H1 (cell line): ENCODE data around the gene TBC1D22B. TPM values are rescaled to one million over a fixed set of nuclear protein-coding genes. Genes with fewer than 3 reads are reported as not detected.

ENCODE experiments used
- CTCF ChIA-PET: fragments of 300-600 bp; sonication (Branson Sonifier 250); formaldehyde crosslinking; loops from one replicate; lab custom pipeline; 2021; ENCODE audit not compliant: partially characterized antibody; lab: Charles Lee
- POLR2A ChIA-PET: fragments of 300-600 bp; sonication (Branson Sonifier 250); formaldehyde crosslinking; loops from one replicate; lab custom pipeline; 2021; ENCODE audit warnings: inconsistent platforms; ENCODE audit not compliant: partially characterized antibody; lab: Charles Lee
- DNase-seq, 2 experiments: peaks; one replicate each; pipeline versions ENCODE4 v3.0.0 to v3.0.0-alpha.2; 2010 to 2022; ENCODE audit warnings: low spot score in 2 of 2, low read depth in 1 of 2, mixed read lengths in 1 of 2
- FAIRE-seq: peaks from 2 replicates; lab custom pipeline; 2011; peaks lifted over from hg19 to GRCh38; lab: Jason Lieb, UNC
- H2AFZ ChIP-seq: 2 replicates; pipeline ENCODE4 v1.8.1; 2012; ENCODE audit warnings: low read length, inconsistent platforms
- H2AK5ac ChIP-seq: 2 replicates; pipeline ENCODE4 v1.6.1; 2013; ENCODE audit warnings: low read depth, low read length
- H2BK120ac ChIP-seq: replicated peaks from 2 replicates; pipeline ENCODE3; 2013; ENCODE audit warnings: low read depth, low read length, inconsistent platforms
- H2BK12ac ChIP-seq: 2 replicates; pipeline ENCODE4 v1.6.1; 2013; ENCODE audit warnings: low read depth, low read length
- H2BK15ac ChIP-seq: 2 replicates; pipeline ENCODE4 v1.6.1; 2013; ENCODE audit warnings: low read length
- H2BK20ac ChIP-seq: 2 replicates; pipeline ENCODE4 v1.6.1; 2013; ENCODE audit warnings: low read length
- H2BK5ac ChIP-seq: 2 replicates; pipeline ENCODE4 v1.6.1; 2013; ENCODE audit warnings: low read depth, low read length
- H3K14ac ChIP-seq: 2 replicates; pipeline ENCODE4 v1.6.1; 2013; ENCODE audit warnings: inconsistent platforms; ENCODE audit not compliant: insufficient read length
- H3K18ac ChIP-seq: 2 replicates; pipeline ENCODE4 v1.6.1; 2013; ENCODE audit warnings: low read length; ENCODE audit errors: extremely low read depth
- H3K23ac ChIP-seq: 2 replicates; pipeline ENCODE4 v1.6.1; 2013; ENCODE audit warnings: inconsistent platforms; ENCODE audit not compliant: insufficient read length
- H3K23me2 ChIP-seq: 2 replicates; pipeline ENCODE4 v1.6.1; 2013; ENCODE audit warnings: low read depth, low read length
- H3K27ac ChIP-seq: 2 replicates; pipeline ENCODE4 v1.6.1; 2011; ENCODE audit warnings: low read depth, low read length, inconsistent platforms
- H3K27me3 ChIP-seq, 4 experiments: replicated peaks in 1 of 4; 1 replicate in 1 of 4; 2 replicates in 3 of 4; pipeline versions ENCODE4 v1.6.1 to v1.8.1; 2011 to 2013; ENCODE audit warnings: low read length in 3 of 4, mild to moderate bottlenecking in 3 of 4, inconsistent platforms in 2 of 4, mixed read lengths in 2 of 4, moderate library complexity in 1 of 4; ENCODE audit not compliant: control insufficient read depth in 3 of 4, insufficient read depth in 3 of 4; ENCODE audit errors: extremely low read depth in 1 of 4
- H3K36me3 ChIP-seq, 4 experiments: 2 replicates each; pipeline versions ENCODE4 v1.6.1 to v1.8.1; 2011 to 2013; ENCODE audit warnings: mild to moderate bottlenecking in 4 of 4, low read length in 3 of 4, moderate library complexity in 2 of 4, control low read depth in 1 of 4, inconsistent platforms in 1 of 4; ENCODE audit not compliant: insufficient read depth in 4 of 4, control insufficient read depth in 2 of 4
- H3K4ac ChIP-seq: replicated peaks from 2 replicates; pipeline ENCODE3; 2013; ENCODE audit warnings: low read length, low read depth, mixed read lengths, inconsistent platforms; ENCODE audit not compliant: insufficient read length
- H3K4me1 ChIP-seq, 4 experiments: replicated peaks in 1 of 4; 1 replicate in 1 of 4; 2 replicates in 3 of 4; pipeline versions ENCODE4 v1.6.1 to v1.8.1; 2011 to 2013; ENCODE audit warnings: low read length in 3 of 4, inconsistent platforms in 2 of 4, mixed read lengths in 1 of 4; ENCODE audit not compliant: insufficient read depth in 4 of 4, control insufficient read depth in 3 of 4
- H3K4me2 ChIP-seq, 2 experiments: 2 replicates each; pipeline versions ENCODE4 v1.6.1 to v1.8.1; 2011 to 2013; ENCODE audit warnings: low read depth in 2 of 2, low read length in 2 of 2, control low read depth in 1 of 2, inconsistent platforms in 1 of 2, mild to moderate bottlenecking in 1 of 2; ENCODE audit not compliant: insufficient read depth in 1 of 2
- H3K4me3 ChIP-seq, 4 experiments: fragments of 200-600, 300-600 bp in 1 of 4; sonication (generic), shearing (Covaris generic), sonication (Bioruptor Twin) in 1 of 4; 2 replicates each; pipeline versions ENCODE4 v1.5.1 to v1.8.1; 2011 to 2016; ENCODE audit warnings: low read length in 4 of 4, low read depth in 3 of 4, control low read depth in 2 of 4, inconsistent platforms in 2 of 4, mild to moderate bottlenecking in 2 of 4, mixed read lengths in 1 of 4, moderate library complexity in 1 of 4; ENCODE audit not compliant: insufficient read depth in 2 of 4; ENCODE audit errors: extremely low read depth in 1 of 4
- H3K56ac ChIP-seq: replicated peaks from 2 replicates; pipeline ENCODE3; 2013; ENCODE audit warnings: low read depth, mild to moderate bottlenecking, mixed read lengths, low read length, inconsistent platforms; ENCODE audit not compliant: insufficient read length
- H3K79me1 ChIP-seq: 2 replicates; pipeline ENCODE4 v1.6.1; 2013; ENCODE audit warnings: low read depth, low read length, control low read depth
- H3K79me2 ChIP-seq, 2 experiments: 2 replicates each; pipeline versions ENCODE4 v1.6.1 to v1.8.1; 2012 to 2013; ENCODE audit warnings: low read length in 2 of 2, mild to moderate bottlenecking in 2 of 2, inconsistent platforms in 1 of 2; ENCODE audit not compliant: insufficient read depth in 2 of 2, control insufficient read depth in 1 of 2
- H3K9ac ChIP-seq, 4 experiments: replicated peaks in 1 of 4; 1 replicate in 1 of 4; 2 replicates in 3 of 4; pipeline versions ENCODE4 v1.6.1 to v1.8.1; 2011 to 2013; ENCODE audit warnings: low read depth in 3 of 4, low read length in 3 of 4, control low read depth in 2 of 4, mild to moderate bottlenecking in 2 of 4, moderate library complexity in 2 of 4, inconsistent platforms in 1 of 4; ENCODE audit errors: extremely low read depth in 1 of 4
- H3K9me3 ChIP-seq, 2 experiments: 2 replicates each; pipeline versions ENCODE4 v1.6.1 to v1.8.1; 2012 to 2013; ENCODE audit warnings: mild to moderate bottlenecking in 2 of 2, moderate library complexity in 2 of 2, control low read depth in 1 of 2, inconsistent platforms in 1 of 2, low read depth in 1 of 2, low read length in 1 of 2, mixed read lengths in 1 of 2; ENCODE audit not compliant: insufficient read depth in 2 of 2
- H4K20me1 ChIP-seq, 2 experiments: replicated peaks in 1 of 2; 2 replicates each; pipeline versions ENCODE3 to v1.8.1; 2011 to 2013; ENCODE audit warnings: inconsistent platforms in 2 of 2, low read length in 2 of 2, mild to moderate bottlenecking in 1 of 2; ENCODE audit not compliant: insufficient read depth in 2 of 2, control insufficient read depth in 1 of 2
- H4K5ac ChIP-seq: 2 replicates; pipeline ENCODE4 v1.6.1; 2013; ENCODE audit warnings: low read length, low read depth, mixed read lengths, inconsistent platforms; ENCODE audit not compliant: insufficient read length
- H4K8ac ChIP-seq: 2 replicates; pipeline ENCODE4 v1.8.0; 2013; ENCODE audit warnings: mild to moderate bottlenecking, moderate library complexity, low read length, inconsistent platforms; ENCODE audit not compliant: insufficient read depth; ENCODE audit errors: extremely low read depth
- H4K91ac ChIP-seq: replicated peaks from 2 replicates; pipeline ENCODE3; 2013; ENCODE audit warnings: low read length, mixed read lengths, inconsistent platforms; ENCODE audit not compliant: insufficient read length
- ASH2L ChIP-seq: fragments of 200-600, 300-600 bp; sonication (generic); IDR thresholded peaks from one replicate; pipeline ENCODE4 v1.7.1; 2017; ENCODE audit warnings: low read length
- ATF2 ChIP-seq: IDR thresholded peaks from 2 replicates; pipeline ENCODE4 v1.6.1; 2012; ENCODE audit warnings: low read length, inconsistent platforms
- ATF3 ChIP-seq: IDR thresholded peaks from 2 replicates; pipeline ENCODE4 v1.6.1; 2011; ENCODE audit warnings: low read depth, mild to moderate bottlenecking, low read length; ENCODE audit not compliant: insufficient read depth
- CTBP2 ChIP-seq: IDR thresholded peaks from 2 replicates; pipeline ENCODE4 v1.7.0; 2011; ENCODE audit warnings: borderline replicate concordance, mild to moderate bottlenecking, moderate library complexity, mixed read lengths, low read length; ENCODE audit not compliant: insufficient read depth, insufficient read length
- JUN ChIP-seq: IDR thresholded peaks from 2 replicates; pipeline ENCODE4 v1.6.1; 2011; ENCODE audit warnings: low read depth, mild to moderate bottlenecking, improper control_type of control experiment, low read length
- JUND ChIP-seq: IDR thresholded peaks from 2 replicates; pipeline ENCODE4 v1.6.1; 2011; ENCODE audit warnings: mild to moderate bottlenecking, improper control_type of control experiment, low read length
- POLR2AphosphoS5 ChIP-seq: IDR thresholded peaks from 2 replicates; pipeline ENCODE4 v1.6.1; 2011; ENCODE audit warnings: low read depth, low read length
- POU5F1 ChIP-seq: IDR thresholded peaks from 2 replicates; pipeline ENCODE4 v1.6.1; 2011; ENCODE audit warnings: low read depth, mild to moderate bottlenecking, low read length, moderate library complexity
- RBBP5 ChIP-seq: IDR thresholded peaks from 2 replicates; pipeline ENCODE4 v1.7.1; 2012; ENCODE audit warnings: low read depth, mild to moderate bottlenecking, inconsistent platforms, low read length, moderate library complexity, borderline replicate concordance
- SIRT6 ChIP-seq: IDR thresholded peaks from one replicate; pipeline ENCODE4 v1.7.1; 2012; ENCODE audit warnings: low read length, inconsistent platforms
- SP2 ChIP-seq: IDR thresholded peaks from 2 replicates; pipeline ENCODE4 v1.6.1; 2012; ENCODE audit warnings: mild to moderate bottlenecking, low read length, inconsistent platforms
- SP4 ChIP-seq: IDR thresholded peaks from 2 replicates; pipeline ENCODE4 v1.6.1; 2012; ENCODE audit warnings: low read length, inconsistent platforms
- SRF ChIP-seq: IDR thresholded peaks from 2 replicates; pipeline ENCODE4 v1.6.1; 2011; ENCODE audit warnings: mild to moderate bottlenecking, low read depth, low read length, moderate library complexity
- TCF12 ChIP-seq: IDR thresholded peaks from 2 replicates; pipeline ENCODE4 v1.6.1; 2011; ENCODE audit warnings: low read depth, mild to moderate bottlenecking, low read length
- WGBS, 2 experiments: shearing (Covaris generic) in 1 of 2; methylation state at CpG; one replicate each; pipeline versions ENCODE4 v1.1.6 to v1.1.7; 2013 to 2015; ENCODE audit warnings: low lambda C conversion rate in 2 of 2, mixed read lengths in 2 of 2, inconsistent platforms in 1 of 2, low coverage in 1 of 2, missing lambda C conversion rate in 1 of 2; ENCODE audit not compliant: insufficient replicate concordance in 2 of 2, insufficient coverage in 1 of 2, insufficient read length in 1 of 2; ENCODE audit errors: extremely low coverage in 1 of 2, missing lambda C conversion rate in 1 of 2; 5-methylcytosine and 5-hydroxymethylcytosine counted together
- polyA plus RNA-seq, 7 experiments: library from polyadenylated mRNA; depleted of rRNA in 3 of 7; stranded (reverse) in 5 of 7; unstranded in 2 of 7; fragments of >200 nt in 5 of 7; fragments of 200-250 nt in 2 of 7; gene quantifications; 1 replicate in 5 of 7; 2 replicates in 1 of 7; 4 replicates in 1 of 7; pipeline versions ENCODE4 v1.2.1 to v1.2.3, GENCODE V29; 2011 to 2013; ENCODE audit warnings: missing spikeins in 2 of 7, mixed read lengths in 2 of 7
- total RNA-seq: library from RNA; stranded (reverse); fragmentation: NEBNext Ultra II Directional; extraction: Animal tissue kit (Norgen Biotek cat#: 25700); gene quantifications from 2 replicates; pipeline ENCODE4 v1.2.1, GENCODE V29; 2021

The TBC1D22B gene
- total and polyA plus RNA-seq, 2 of the 8 experiments (the other 6 are each of a cell fraction or from before 2014, with no cell fraction given), result 10.1 to 17.4 TPM

- H3K36me3 ChIP-seq, result no peaks in the 10 kb centered on the region
- H4K8ac ChIP-seq, result no peak overlapping the region
- H2BK120ac ChIP-seq, result no peak overlapping the region
- no peaks in the 10 kb centered on the region for H3K79me2 ChIP-seq
- no peak overlapping the region for H3K4me3 ChIP-seq
- H3K4ac ChIP-seq, result no peak overlapping the region
- H3K4me2 ChIP-seq, result no peak overlapping the region
- no peak overlapping the region for H3K14ac ChIP-seq
- no peak overlapping the region for H2AFZ ChIP-seq
- H2BK20ac ChIP-seq, result no peak overlapping the region
- no peaks in the 10 kb centered on the region for H3K4me1 ChIP-seq
- FAIRE-seq, result no peak
- no peak overlapping the region for H3K9ac ChIP-seq
- H3K27me3 ChIP-seq, result no peaks in the 10 kb centered on the region
- H4K5ac ChIP-seq, result no peak overlapping the region
- H3K23me2 ChIP-seq, result no peaks in the 10 kb centered on the region
- WGBS, 2 experiments, result 90% methylated on average over 4 of the region's 4 CpGs; no CpG with 5 or more reads in 1 of the 2 experiments
- no peak for DNase-seq
- no peak overlapping the region for H3K18ac ChIP-seq
- no peak overlapping the region for H4K91ac ChIP-seq
- H3K9me3 ChIP-seq, result no peaks in the 10 kb centered on the region
- no peak overlapping the region for H3K27ac ChIP-seq
- no peak overlapping the region for H2AK5ac ChIP-seq
- H2BK5ac ChIP-seq, result no peak overlapping the region
- H4K20me1 ChIP-seq, result no peaks in the 10 kb centered on the region
- no peaks in the 10 kb centered on the region for H3K79me1 ChIP-seq
- H3K56ac ChIP-seq, result no peak overlapping the region
- no peak overlapping the region for H3K23ac ChIP-seq
- no peak overlapping the region for H2BK12ac ChIP-seq
- POLR2A ChIA-PET, result interaction anchor here (0.6 kb wide), 1 partner anchor 89 kb away, joined by 3 read pairs; no protein-coding TSS in a partner anchor
- no peak overlapping the region for H2BK15ac ChIP-seq
- CTCF ChIA-PET, result interaction anchor here (1.2 to 1.9 kb wide), 2 partner anchors 15 to 239 kb away, joined by 3 to 11 read pairs; no protein-coding TSS in a partner anchor
- TF ChIP-seq SP4 (no peak), JUND (no peak), ATF2 (no peak), JUN (no peak), SRF (no peak), POLR2AphosphoS5 (no peak), CTBP2 (no peak), SP2 (no peak), SIRT6 (no peak), TCF12 (no peak), RBBP5 (no peak), POU5F1 (no peak), ASH2L (no peak), ATF3 (no peak)
These were observed 83.0 kb downstream of the TBC1D22B start for GRCh38 chr6:37340639-37340943.
